OCI-LY7 (cell line): ENCODE data around the gene NDUFAF2.

ENCODE experiments used
- EZH2phosphoT487 ChIP-seq: fragments of 200-600 bp; sonication (generic); IDR thresholded peaks from 2 replicates; pipeline ENCODE4 v1.6.1; 2018; ENCODE audit warnings: low read depth, borderline replicate concordance, mild to moderate bottlenecking, mixed run types, antibody characterized with exemption, low read length, moderate library complexity, mixed read lengths
- TF ChIP-seq, protein P1 (sequence below): fragments of 200-600 bp; sonication (generic); conservative IDR thresholded peaks from 2 replicates; pipeline ENCODE4 v1.5.1; 2014; ENCODE audit warnings: mild to moderate bottlenecking, antibody characterized with exemption, low read length, moderate library complexity, mixed read lengths

DNA sequence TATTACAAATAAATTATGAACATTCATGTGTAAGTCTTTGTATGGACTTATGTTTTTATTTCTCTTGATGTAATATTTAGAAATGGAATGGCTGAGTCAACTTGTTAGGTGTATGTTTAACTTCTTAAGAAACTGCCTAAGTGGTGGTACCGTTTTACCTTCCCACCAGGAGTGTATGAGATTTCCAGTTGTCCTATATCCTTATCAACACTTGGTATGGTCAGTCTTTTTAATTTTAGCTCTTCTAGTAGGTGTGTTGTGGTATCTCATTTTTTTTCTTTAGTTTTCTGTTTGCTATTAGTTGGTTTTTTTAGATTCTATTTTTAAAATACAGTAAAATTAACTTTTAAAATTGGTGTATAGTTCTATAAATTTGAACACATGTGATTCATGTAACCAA lies 3.7 kb downstream of the NDUFAF2 start:
- TF ChIP-seq, protein P1, sequence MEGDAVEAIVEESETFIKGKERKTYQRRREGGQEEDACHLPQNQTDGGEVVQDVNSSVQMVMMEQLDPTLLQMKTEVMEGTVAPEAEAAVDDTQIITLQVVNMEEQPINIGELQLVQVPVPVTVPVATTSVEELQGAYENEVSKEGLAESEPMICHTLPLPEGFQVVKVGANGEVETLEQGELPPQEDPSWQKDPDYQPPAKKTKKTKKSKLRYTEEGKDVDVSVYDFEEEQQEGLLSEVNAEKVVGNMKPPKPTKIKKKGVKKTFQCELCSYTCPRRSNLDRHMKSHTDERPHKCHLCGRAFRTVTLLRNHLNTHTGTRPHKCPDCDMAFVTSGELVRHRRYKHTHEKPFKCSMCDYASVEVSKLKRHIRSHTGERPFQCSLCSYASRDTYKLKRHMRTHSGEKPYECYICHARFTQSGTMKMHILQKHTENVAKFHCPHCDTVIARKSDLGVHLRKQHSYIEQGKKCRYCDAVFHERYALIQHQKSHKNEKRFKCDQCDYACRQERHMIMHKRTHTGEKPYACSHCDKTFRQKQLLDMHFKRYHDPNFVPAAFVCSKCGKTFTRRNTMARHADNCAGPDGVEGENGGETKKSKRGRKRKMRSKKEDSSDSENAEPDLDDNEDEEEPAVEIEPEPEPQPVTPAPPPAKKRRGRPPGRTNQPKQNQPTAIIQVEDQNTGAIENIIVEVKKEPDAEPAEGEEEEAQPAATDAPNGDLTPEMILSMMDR: no peak
- TF ChIP-seq EZH2phosphoT487: no peak
